ENCODE results near the gene APOL5. TPM values are rescaled to one million over a fixed set of nuclear protein-coding genes. Genes with fewer than 3 reads are reported as not detected.

Gene APOL5, protein sequence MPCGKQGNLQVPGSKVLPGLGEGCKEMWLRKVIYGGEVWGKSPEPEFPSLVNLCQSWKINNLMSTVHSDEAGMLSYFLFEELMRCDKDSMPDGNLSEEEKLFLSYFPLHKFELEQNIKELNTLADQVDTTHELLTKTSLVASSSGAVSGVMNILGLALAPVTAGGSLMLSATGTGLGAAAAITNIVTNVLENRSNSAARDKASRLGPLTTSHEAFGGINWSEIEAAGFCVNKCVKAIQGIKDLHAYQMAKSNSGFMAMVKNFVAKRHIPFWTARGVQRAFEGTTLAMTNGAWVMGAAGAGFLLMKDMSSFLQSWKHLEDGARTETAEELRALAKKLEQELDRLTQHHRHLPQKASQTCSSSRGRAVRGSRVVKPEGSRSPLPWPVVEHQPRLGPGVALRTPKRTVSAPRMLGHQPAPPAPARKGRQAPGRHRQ
- not detected in 5 replicates for total RNA-seq (2022; extraction: Qiagen RNA extraction)

GRCh38 chr22:35717572-35717971, at the start of gene APOL5:
Gene APOL5 (plus strand): TSS chr22:35717872. CDS start chr22:35717872, 0 bp downstream.

Other genes with a start within 250 kb of the APOL5 start
- gene RASD2, start 177.0 kb upstream of the APOL5 start, total RNA-seq (2022; extraction: Qiagen RNA extraction): 0.63 to 0.78 TPM (median 0.67 TPM) in 5 replicates
- gene MB, start 100.5 kb upstream of the APOL5 start, total RNA-seq (2022; extraction: Qiagen RNA extraction): 5.6 to 8.5 TPM (median 7.5 TPM) in 5 replicates
- gene APOL6, start 69.4 kb upstream of the APOL5 start, total RNA-seq (2022; extraction: Qiagen RNA extraction): 1.3 to 1.6 TPM (median 1.4 TPM) in 5 replicates